IPS-NIHi7 (cell line): ENCODE data around the gene ZNF609.
A peak's percentile ranks its signal among the peaks of the same experiment; 100 is the strongest.
"Not testable (repeated sequence)": the region's sequence is repeated elsewhere in the genome, so short reads cannot be mapped to it uniquely, and the experiment has no call there.

Experiments used
- DNase-seq: peaks from one replicate; pipeline ENCODE4 v3.0.0; 2012; ENCODE audit warnings: mixed read lengths; ENCODE audit errors: extremely low spot score

ZNF609 gene

GRCh38 chr15:64643685-64644084 is 183.3 kb downstream of the ZNF609 start:
- DNase-seq = no peak

GRCh38 chr15:64644811-64645210 is 184.4 kb downstream of the ZNF609 start:
- not testable (repeated sequence) for DNase-seq

- DNase-seq = no peak
These were observed 185.6 kb downstream of the ZNF609 start for GRCh38 chr15:64645995-64646394.

GRCh38 chr15:64647367-64647766 is 187.0 kb downstream of the ZNF609 start:
- no peak for DNase-seq

- no peak for DNase-seq
These were observed 190.2 kb downstream of the ZNF609 start for GRCh38 chr15:64650552-64650951.

GRCh38 chr15:64651601-64652191 is 191.3 kb downstream of the ZNF609 start:
- DNase-seq = peak; percentile 38

GRCh38 chr15:64653757-64654156 is 193.4 kb downstream of the ZNF609 start:
- no peak for DNase-seq

- no peak for DNase-seq
These were observed 196.1 kb downstream of the ZNF609 start for GRCh38 chr15:64656508-64656907.

- DNase-seq = no peak
These were observed 204.8 kb downstream of the ZNF609 start for GRCh38 chr15:64665179-64665578.

- no peak for DNase-seq
These were observed 207.4 kb downstream of the ZNF609 start for GRCh38 chr15:64667736-64668161.

GRCh38 chr15:64673866-64674265 is 213.5 kb downstream of the ZNF609 start:
- DNase-seq = no peak

- no peak for DNase-seq
These were observed 217.9 kb downstream of the ZNF609 start for GRCh38 chr15:64678126-64678819.

GRCh38 chr15:64680097-64680496 is 219.7 kb downstream of the ZNF609 start:
- no peak for DNase-seq

- peak; percentile 90 for DNase-seq
These were observed 221.1 kb downstream of the ZNF609 start for GRCh38 chr15:64681424-64682024.

GRCh38 chr15:64682255-64682654 is 221.9 kb downstream of the ZNF609 start:
- DNase-seq = no peak

- no peak for DNase-seq
These were observed 223.0 kb downstream of the ZNF609 start for GRCh38 chr15:64683378-64683777.

GRCh38 chr15:64685230-64685888 is 225.0 kb downstream of the ZNF609 start:
- no peak for DNase-seq

- no peak for DNase-seq
These were observed 225.9 kb downstream of the ZNF609 start for GRCh38 chr15:64686130-64686735.

GRCh38 chr15:64687172-64687571 is 226.8 kb downstream of the ZNF609 start:
- no peak for DNase-seq

- no peak for DNase-seq
These were observed 227.3 kb downstream of the ZNF609 start for GRCh38 chr15:64687688-64688087.

GRCh38 chr15:64688770-64689169 is 228.4 kb downstream of the ZNF609 start:
- DNase-seq = no peak

- DNase-seq = no peak
These were observed 229.6 kb downstream of the ZNF609 start for GRCh38 chr15:64690008-64690407.
